ENCODE results near the gene STARD13.

The STARD13 gene

GRCh38 chr13:33106656-33107360 is 178.7 kb downstream of the STARD13 start:
- Histone ChIP-seq H3K27me3 (ENCODE audit: control insufficient read depth in 1 of 2, insufficient read depth in 1 of 2, low read length in 2 of 2) (no peaks in the 10 kb centered on the region), H3K23ac (ENCODE audit: low read length in 2 of 2) (no peak overlapping the region)
- 90% methylated on average over 7 of the region's 7 CpGs for WGBS

GRCh38 chr13:33105387-33106005 is 180.1 kb downstream of the STARD13 start:
- Histone ChIP-seq H3K4me2 (ENCODE audit: low read length, poor library complexity, severe bottlenecking) (no peak overlapping the region), H4K91ac (ENCODE audit: low read length) (no peak overlapping the region), H3K4ac (ENCODE audit: low read depth in 1 of 2, low read length in 2 of 2) (no peak overlapping the region), H3K27ac (ENCODE audit: low read length, poor library complexity, severe bottlenecking) (no peak overlapping the region), H2BK120ac (ENCODE audit: low read depth, low read length) (no peak overlapping the region), H3K9ac (ENCODE audit: low read length) (no peak overlapping the region), H3K4me1 (ENCODE audit: control insufficient read depth, insufficient read depth, low read depth, low read length) (peaks cover 2% of the 10 kb centered on the region), H3K4me3 (ENCODE audit: insufficient read depth in 1 of 2, low read depth in 1 of 2, low read length in 2 of 2) (no peak overlapping the region), H2BK12ac (ENCODE audit: low read length in 2 of 2) (no peak overlapping the region), H3K27me3 (ENCODE audit: control insufficient read depth in 1 of 2, insufficient read depth in 1 of 2, low read length in 2 of 2) (no peaks in the 10 kb centered on the region), H3K9me3 (ENCODE audit: control insufficient read depth, low read length) (no peaks in the 10 kb centered on the region), H2AFZ (ENCODE audit: low read depth, low read length) (no peak overlapping the region), H2BK15ac (ENCODE audit: low read depth, poor library complexity, severe bottlenecking) (no peak overlapping the region), H3K36me3 (ENCODE audit: control insufficient read depth in 1 of 2, insufficient read depth in 2 of 2, low read depth in 1 of 2, low read length in 2 of 2) (peaks cover 31 to 56% of the 10 kb centered on the region in 2 experiments), H3K79me1 (replicated peaks; ENCODE audit: low read length, poor library complexity, severe bottlenecking) (peaks cover 6% of the 10 kb centered on the region), H3K14ac (ENCODE audit: low read length in 2 of 2) (no peak overlapping the region), H4K8ac (ENCODE audit: low read length) (no peak overlapping the region), H2BK5ac (ENCODE audit: low read depth, low read length, poor library complexity, severe bottlenecking) (no peak overlapping the region), H2AK5ac (ENCODE audit: low read length, severe bottlenecking) (no peak overlapping the region), H3K18ac (ENCODE audit: low read depth in 1 of 2, low read length in 2 of 2) (no peak overlapping the region), H3K23ac (ENCODE audit: low read length in 2 of 2) (no peak overlapping the region)
- DNase-seq: no peak
- whole genome bisulfite sequencing: 92% methylated on average over 9 of the region's 9 CpGs

More at GRCh38 chr13:33106656-33107360, 178.7 kb downstream of the STARD13 start:
- H3K4me2 ChIP-seq (ENCODE audit: low read length, poor library complexity, severe bottlenecking): no peak overlapping the region
- H2BK12ac ChIP-seq (ENCODE audit: low read length in 2 of 2): no peak overlapping the region
- DNase-seq: peak; percentile 30
- H2BK15ac ChIP-seq (ENCODE audit: low read depth, poor library complexity, severe bottlenecking): no peak overlapping the region
- H2AK5ac ChIP-seq (ENCODE audit: low read length, severe bottlenecking): no peak overlapping the region
- peaks cover 37 to 56% of the 10 kb centered on the region in 2 experiments for H3K36me3 ChIP-seq (ENCODE audit: control insufficient read depth in 1 of 2, insufficient read depth in 2 of 2, low read depth in 1 of 2, low read length in 2 of 2)
- no peaks in the 10 kb centered on the region for H3K9me3 ChIP-seq (ENCODE audit: control insufficient read depth, low read length)
- no peak overlapping the region for H2BK120ac ChIP-seq (ENCODE audit: low read depth, low read length)
- H3K27ac ChIP-seq (ENCODE audit: low read length, poor library complexity, severe bottlenecking): no peak overlapping the region
- H4K8ac ChIP-seq (ENCODE audit: low read length): no peak overlapping the region
- H3K4me1 ChIP-seq (ENCODE audit: control insufficient read depth, insufficient read depth, low read depth, low read length): peaks cover 5% of the 10 kb centered on the region
- H3K79me1 ChIP-seq (replicated peaks; ENCODE audit: low read length, poor library complexity, severe bottlenecking): peaks cover 6% of the 10 kb centered on the region
- H3K4me3 ChIP-seq (ENCODE audit: insufficient read depth in 1 of 2, low read depth in 1 of 2, low read length in 2 of 2): no peak overlapping the region
- no peak overlapping the region for H3K4ac ChIP-seq (ENCODE audit: low read depth in 1 of 2, low read length in 2 of 2)
- no peak overlapping the region for H3K14ac ChIP-seq (ENCODE audit: low read length in 2 of 2)
- H3K9ac ChIP-seq (ENCODE audit: low read length): no peak overlapping the region
- no peak overlapping the region for H3K18ac ChIP-seq (ENCODE audit: low read depth in 1 of 2, low read length in 2 of 2)
- no peak overlapping the region for H4K91ac ChIP-seq (ENCODE audit: low read length)
- no peak overlapping the region for H2BK5ac ChIP-seq (ENCODE audit: low read depth, low read length, poor library complexity, severe bottlenecking)
- no peak overlapping the region for H2AFZ ChIP-seq (ENCODE audit: low read depth, low read length)

- H3K4me2 ChIP-seq (ENCODE audit: low read length, poor library complexity, severe bottlenecking): no peak overlapping the region
- H3K18ac ChIP-seq (ENCODE audit: low read depth in 1 of 2, low read length in 2 of 2): no peak overlapping the region
- no peak overlapping the region for H2BK120ac ChIP-seq (ENCODE audit: low read depth, low read length)
- no peak overlapping the region for H2BK15ac ChIP-seq (ENCODE audit: low read depth, poor library complexity, severe bottlenecking)
- no peak overlapping the region for H2BK5ac ChIP-seq (ENCODE audit: low read depth, low read length, poor library complexity, severe bottlenecking)
- H3K4me3 ChIP-seq (ENCODE audit: insufficient read depth in 1 of 2, low read depth in 1 of 2, low read length in 2 of 2): no peak overlapping the region
- peaks cover 3% of the 10 kb centered on the region for H3K79me1 ChIP-seq (replicated peaks; ENCODE audit: low read length, poor library complexity, severe bottlenecking)
- no peak overlapping the region for H3K4ac ChIP-seq (ENCODE audit: low read depth in 1 of 2, low read length in 2 of 2)
- no peak overlapping the region for H4K8ac ChIP-seq (ENCODE audit: low read length)
- peaks cover under 1% of the 10 kb centered on the region for H3K4me1 ChIP-seq (ENCODE audit: control insufficient read depth, insufficient read depth, low read depth, low read length)
- no peak overlapping the region for H3K23ac ChIP-seq (ENCODE audit: low read length in 2 of 2)
- no peak overlapping the region for H2AFZ ChIP-seq (ENCODE audit: low read depth, low read length)
- H3K9ac ChIP-seq (ENCODE audit: low read length): no peak overlapping the region
- no peak overlapping the region for H4K91ac ChIP-seq (ENCODE audit: low read length)
- H2BK12ac ChIP-seq (ENCODE audit: low read length in 2 of 2): no peak overlapping the region
- peaks cover 2% of the 10 kb centered on the region for H3K9me3 ChIP-seq (ENCODE audit: control insufficient read depth, low read length)
- no peak overlapping the region for H2AK5ac ChIP-seq (ENCODE audit: low read length, severe bottlenecking)
- H3K27ac ChIP-seq (ENCODE audit: low read length, poor library complexity, severe bottlenecking): no peak overlapping the region
- H3K36me3 ChIP-seq (ENCODE audit: control insufficient read depth in 1 of 2, insufficient read depth in 2 of 2, low read depth in 1 of 2, low read length in 2 of 2): peaks cover 19 to 45% of the 10 kb centered on the region in 2 experiments
- DNase-seq: no peak
- WGBS: 96% methylated on average over 4 of the region's 4 CpGs
- H3K14ac ChIP-seq (ENCODE audit: low read length in 2 of 2): no peak overlapping the region
- no peaks in the 10 kb centered on the region for H3K27me3 ChIP-seq (ENCODE audit: control insufficient read depth in 1 of 2, insufficient read depth in 1 of 2, low read length in 2 of 2)
These were observed 182.1 kb downstream of the STARD13 start for GRCh38 chr13:33103457-33103856.

DNA sequence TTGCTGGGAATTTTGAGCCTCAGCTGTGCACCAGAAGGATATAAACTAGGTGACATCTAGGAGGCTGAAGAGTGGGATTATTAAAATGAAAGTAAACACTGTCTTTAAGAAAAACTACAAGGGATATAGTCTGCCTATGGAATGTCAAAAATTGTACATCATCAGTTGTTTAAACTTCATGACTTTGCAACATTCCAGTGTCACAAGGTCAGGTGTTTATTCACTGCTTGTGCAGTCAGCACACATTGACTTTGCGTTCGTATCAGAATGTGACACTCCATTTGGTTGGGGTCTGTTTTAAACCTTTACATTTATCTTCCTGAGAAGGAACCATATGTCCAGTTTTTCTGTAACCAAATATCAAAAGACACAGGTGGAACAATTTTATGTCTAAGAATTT is 183.7 kb downstream of the STARD13 start:
- no peak overlapping the region for H2BK12ac ChIP-seq (ENCODE audit: low read length in 2 of 2)
- no peaks in the 10 kb centered on the region for H3K27me3 ChIP-seq (ENCODE audit: control insufficient read depth in 1 of 2, insufficient read depth in 1 of 2, low read length in 2 of 2)
- no peak overlapping the region for H2AFZ ChIP-seq (ENCODE audit: low read depth, low read length)
- H3K18ac ChIP-seq (ENCODE audit: low read depth in 1 of 2, low read length in 2 of 2): no peak overlapping the region
- H3K79me1 ChIP-seq (replicated peaks; ENCODE audit: low read length, poor library complexity, severe bottlenecking): no peaks in the 10 kb centered on the region
- H2BK120ac ChIP-seq (ENCODE audit: low read depth, low read length): no peak overlapping the region
- H3K14ac ChIP-seq (ENCODE audit: low read length in 2 of 2): no peak overlapping the region
- no peak overlapping the region for H2AK5ac ChIP-seq (ENCODE audit: low read length, severe bottlenecking)
- H3K4me2 ChIP-seq (ENCODE audit: low read length, poor library complexity, severe bottlenecking): no peak overlapping the region
- no peak for DNase-seq
- no peak overlapping the region for H3K23ac ChIP-seq (ENCODE audit: low read length in 2 of 2)
- no peak overlapping the region for H2BK5ac ChIP-seq (ENCODE audit: low read depth, low read length, poor library complexity, severe bottlenecking)
- H4K8ac ChIP-seq (ENCODE audit: low read length): no peak overlapping the region
- peaks cover 14 to 31% of the 10 kb centered on the region in 2 experiments for H3K36me3 ChIP-seq (ENCODE audit: control insufficient read depth in 1 of 2, insufficient read depth in 2 of 2, low read depth in 1 of 2, low read length in 2 of 2)
- no peak overlapping the region for H2BK15ac ChIP-seq (ENCODE audit: low read depth, poor library complexity, severe bottlenecking)
- H4K91ac ChIP-seq (ENCODE audit: low read length): no peak overlapping the region
- no peak overlapping the region for H3K4ac ChIP-seq (ENCODE audit: low read depth in 1 of 2, low read length in 2 of 2)
- H3K9ac ChIP-seq (ENCODE audit: low read length): no peak overlapping the region
- no CpG with 5 or more reads among the region's 2 CpGs for WGBS
- peaks cover 18% of the 10 kb centered on the region for H3K9me3 ChIP-seq (ENCODE audit: control insufficient read depth, low read length)
- H3K4me3 ChIP-seq (ENCODE audit: insufficient read depth in 1 of 2, low read depth in 1 of 2, low read length in 2 of 2): no peak overlapping the region
- peak overlapping the region; percentile 23 for H3K27ac ChIP-seq (ENCODE audit: low read length, poor library complexity, severe bottlenecking)
- H3K4me1 ChIP-seq (ENCODE audit: control insufficient read depth, insufficient read depth, low read depth, low read length): no peaks in the 10 kb centered on the region
